Right lobe of liver (tissue), 4 donors: ENCODE data around the gene AARS2.

Experiments used
- POLR2A ChIP-seq: fragments of 450-650 bp; IDR thresholded peaks from one replicate; pipeline ENCODE4 v1.6.1; 2017; ENCODE audit warnings: antibody characterized with exemption, mild to moderate bottlenecking
- TF ChIP-seq, protein P1 (sequence below), 4 donors: fragments of 200-600 bp in 3 of 4; fragments of 450-650 bp in 1 of 4; IDR thresholded peaks; one replicate each; pipeline versions ENCODE4 v1.5.1 to v1.8.0; 2016 to 2022; ENCODE audit warnings: antibody characterized with exemption in 4 of 4, mild to moderate bottlenecking in 2 of 4
- donor health status: DM: no; HTN: no; CAD: no.
- donor health status: DM: no; HTN: no; CAD: no.
- donor health status: DM: no; HTN: yes; CAD: no.

DNA sequence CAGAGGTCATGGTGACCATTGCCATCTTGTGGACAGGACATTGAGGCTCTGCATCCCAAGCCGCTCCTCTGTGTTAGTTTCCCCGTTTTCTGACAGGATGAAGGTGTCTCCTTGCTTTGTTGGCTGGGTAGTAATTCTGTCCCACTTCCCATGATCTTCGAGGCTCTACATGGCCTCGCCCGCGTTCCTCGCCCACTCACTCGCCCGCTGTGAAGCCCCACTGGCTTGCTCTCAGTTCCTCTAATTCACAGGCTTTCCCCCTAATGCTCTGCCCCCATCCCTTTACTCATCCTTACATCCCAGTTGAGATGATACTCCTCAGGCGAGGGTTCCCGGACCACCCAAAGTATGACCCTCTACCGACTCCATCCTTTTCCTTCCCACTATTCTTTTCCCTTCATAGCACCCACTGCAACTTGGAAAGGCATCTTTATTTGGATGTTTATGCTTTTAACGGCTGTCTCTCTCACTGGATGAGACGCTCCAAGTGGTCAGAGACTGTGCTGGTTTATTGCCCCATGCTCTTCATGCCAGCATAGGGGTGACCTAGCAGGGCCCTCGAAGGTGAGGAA is 55.3 kb downstream of the AARS2 start:
- TF ChIP-seq, protein P1, sequence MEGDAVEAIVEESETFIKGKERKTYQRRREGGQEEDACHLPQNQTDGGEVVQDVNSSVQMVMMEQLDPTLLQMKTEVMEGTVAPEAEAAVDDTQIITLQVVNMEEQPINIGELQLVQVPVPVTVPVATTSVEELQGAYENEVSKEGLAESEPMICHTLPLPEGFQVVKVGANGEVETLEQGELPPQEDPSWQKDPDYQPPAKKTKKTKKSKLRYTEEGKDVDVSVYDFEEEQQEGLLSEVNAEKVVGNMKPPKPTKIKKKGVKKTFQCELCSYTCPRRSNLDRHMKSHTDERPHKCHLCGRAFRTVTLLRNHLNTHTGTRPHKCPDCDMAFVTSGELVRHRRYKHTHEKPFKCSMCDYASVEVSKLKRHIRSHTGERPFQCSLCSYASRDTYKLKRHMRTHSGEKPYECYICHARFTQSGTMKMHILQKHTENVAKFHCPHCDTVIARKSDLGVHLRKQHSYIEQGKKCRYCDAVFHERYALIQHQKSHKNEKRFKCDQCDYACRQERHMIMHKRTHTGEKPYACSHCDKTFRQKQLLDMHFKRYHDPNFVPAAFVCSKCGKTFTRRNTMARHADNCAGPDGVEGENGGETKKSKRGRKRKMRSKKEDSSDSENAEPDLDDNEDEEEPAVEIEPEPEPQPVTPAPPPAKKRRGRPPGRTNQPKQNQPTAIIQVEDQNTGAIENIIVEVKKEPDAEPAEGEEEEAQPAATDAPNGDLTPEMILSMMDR (IDR thresholded peaks at IDR 0.05), result peak in 1 of 4 donors; percentile 4
- TF ChIP-seq POLR2A, result no peak
